K562 (cell line): ENCODE results near the gene ZNF791. TPM values are rescaled to one million over a fixed set of nuclear protein-coding genes. Genes with fewer than 3 reads are reported as not detected.

Source experiments
- CBX5 ChIP-seq: IDR thresholded peaks from 2 replicates; pipeline ENCODE4 v1.6.1; 2014; ENCODE audit warnings: low read depth, borderline replicate concordance
- CEBPB ChIP-seq: fragments of 450-650 bp; IDR thresholded peaks from 2 replicates; pipeline ENCODE4 v1.6.1; 2016; ENCODE audit warnings: missing genetic modification characterization, missing compliant biosample characterization
- FOXK2 ChIP-seq, 2 experiments: fragments of 450-650 bp; IDR thresholded peaks in 1 of 2; conservative IDR thresholded peaks in 1 of 2; 2 replicates each; pipeline ENCODE4 v1.6.1; 2016; ENCODE audit warnings: low read depth in 2 of 2, mild to moderate bottlenecking in 1 of 2
- HDAC3 ChIP-seq: fragments of 450-650 bp; IDR thresholded peaks from 2 replicates; pipeline ENCODE4 v1.6.1; 2018; ENCODE audit warnings: borderline replicate concordance, mild to moderate bottlenecking, moderate library complexity; ENCODE audit not compliant: partially characterized antibody
- HMG20B ChIP-seq: fragments of 250-450 bp; sonication (Bioruptor Pico); IDR thresholded peaks from 2 replicates; pipeline ENCODE4 v1.5.0; 2021; ENCODE audit warnings: mild to moderate bottlenecking
- ID3 ChIP-seq, 2 experiments: fragments of 250-450 bp in 1 of 2; fragments of 450-650 bp in 1 of 2; sonication (Bioruptor Pico) in 1 of 2; IDR thresholded peaks; 2 replicates each; pipeline versions ENCODE4 v1.6.1 to v1.8.0; 2016 to 2021; ENCODE audit warnings: mild to moderate bottlenecking in 2 of 2, moderate library complexity in 2 of 2, missing compliant biosample characterization in 1 of 2, missing genetic modification characterization in 1 of 2
- MEIS2 ChIP-seq: fragments of 450-650 bp; IDR thresholded peaks from 2 replicates; pipeline ENCODE4 v1.6.1; 2014; ENCODE audit warnings: mild to moderate bottlenecking; ENCODE audit not compliant: partially characterized antibody
- NCOA6 ChIP-seq: fragments of 450-650 bp; IDR thresholded peaks from 2 replicates; pipeline ENCODE4 v1.6.1; 2017; ENCODE audit warnings: mild to moderate bottlenecking
- NCOR1 ChIP-seq: fragments of 450-650 bp; IDR thresholded peaks from 2 replicates; pipeline ENCODE4 v1.6.1; 2016; ENCODE audit warnings: mild to moderate bottlenecking, moderate library complexity
- NRF1 ChIP-seq, 2 experiments: fragments of 450-650 bp; IDR thresholded peaks in 1 of 2; conservative IDR thresholded peaks in 1 of 2; 2 replicates each; pipeline ENCODE4 v1.6.1; 2014; ENCODE audit warnings: mild to moderate bottlenecking in 2 of 2
- PCBP2 ChIP-seq: fragments of 200-400 bp; formaldehyde crosslinking; IDR thresholded peaks from 2 replicates; pipeline ENCODE4 v1.6.1; 2018; ENCODE audit warnings: low read length, low read depth, mild to moderate bottlenecking, moderate library complexity; ENCODE audit not compliant: poor library complexity, severe bottlenecking
- PHF8 ChIP-seq: fragments of 200-600 bp; sonication (generic); IDR thresholded peaks from 2 replicates; pipeline ENCODE4 v1.6.1; 2012; ENCODE audit warnings: mixed run types, mild to moderate bottlenecking, inconsistent platforms, low read length, moderate library complexity, borderline replicate concordance
- PPARD ChIP-seq: fragments of 250-450 bp; sonication (Bioruptor Pico); IDR thresholded peaks from 2 replicates; pipeline ENCODE4 v1.8.0; 2022; ENCODE audit warnings: inconsistent platforms, mild to moderate bottlenecking, moderate library complexity
- PRPF4 ChIP-seq: fragments of 200-400 bp; formaldehyde crosslinking; IDR thresholded peaks from one replicate; pipeline ENCODE4 v1.6.1; 2017; ENCODE audit warnings: low read length, low read depth, mild to moderate bottlenecking; ENCODE audit not compliant: insufficient read depth, poor library complexity, severe bottlenecking
- RFX7 ChIP-seq: fragments of 250-450 bp; sonication (Bioruptor Pico); IDR thresholded peaks from 2 replicates; pipeline ENCODE4 v1.5.1; 2021; ENCODE audit warnings: mild to moderate bottlenecking
- STAT6 ChIP-seq: sonication (generic); formaldehyde crosslinking; IDR thresholded peaks from 2 replicates; pipeline ENCODE4 v1.8.1; 2023; ENCODE audit warnings: mild to moderate bottlenecking, missing genetic modification reagents
- TAL1 ChIP-seq: fragments of 450-650 bp; IDR thresholded peaks from 2 replicates; pipeline ENCODE4 v1.6.1; 2016; ENCODE audit warnings: mild to moderate bottlenecking
- THRB ChIP-seq: fragments of 450-650 bp; formaldehyde crosslinking; conservative IDR thresholded peaks from 2 replicates; pipeline ENCODE4 v1.4.0; 2022; ENCODE audit warnings: mild to moderate bottlenecking, missing genetic modification characterization
- ZNF395 ChIP-seq: fragments of 200-800 bp; sonication (Bioruptor generic); IDR thresholded peaks from 2 replicates; pipeline ENCODE4 v1.6.1; 2017; ENCODE audit warnings: missing genetic modification characterization, missing compliant biosample characterization
- ZNF511 ChIP-seq: sonication (generic); formaldehyde crosslinking; IDR thresholded peaks from 2 replicates; pipeline ENCODE4 v1.8.0; 2022; ENCODE audit warnings: mild to moderate bottlenecking, missing genetic modification reagents
- ZNF644 ChIP-seq: fragments of 200-800 bp; sonication (Bioruptor generic); IDR thresholded peaks from 2 replicates; pipeline ENCODE4 v1.6.1; 2016; ENCODE audit warnings: low read depth, missing genetic modification characterization, missing compliant biosample characterization
- polyA plus RNA-seq, 8 experiments: library from polyadenylated mRNA; depleted of rRNA in 4 of 8; stranded (reverse) in 5 of 8; unstranded in 3 of 8; fragments of >200 nt; fragmentation: Nextera tagmentation in 2 of 8; fragmentation: Illumina TruSeq in 1 of 8; extraction: Ambion mirVana in 2 of 8; extraction: Trizol in 1 of 8; gene quantifications; 2 replicates each; pipeline versions ENCODE4 v1.2.1 to v1.2.3, GENCODE V29; 2011 to 2014; ENCODE audit warnings: inconsistent platforms in 1 of 8, missing spikeins in 1 of 8
- total RNA-seq, 7 experiments: library from RNA; depleted of rRNA in 6 of 7; stranded (reverse); fragments of >200 nt in 6 of 7; fragmentation: Illumina TruSeq in 2 of 7; extraction: Trizol in 2 of 7; gene quantifications; 2 replicates each; pipeline versions ENCODE4 v1.2.1 to v1.2.3, GENCODE V29; 2011 to 2021; ENCODE audit warnings: low replicate concordance in 1 of 7

Gene ZNF791
- total and polyA plus RNA-seq, 9 of the 15 experiments (the other 6 are each of a cell fraction or from before 2014, with no cell fraction given), result 7.8 to 22.7 (median 13.1) TPM

- TF ChIP-seq STAT6 (peak; percentile 78; the same call in 1 of the 2 replicates), THRB (CRISPR knock-in tag) (no peak), MEIS2 (peak; percentile 73), RFX7 (no peak), PRPF4 (no peak), PHF8 (peak; percentile 95; the same call in 1 of the 2 replicates), PPARD (CRISPR knock-in tag) (no peak), ZNF511 (CRISPR knock-in tag) (peak; percentile 69), HMG20B (CRISPR knock-in tag) (no peak), ZNF395 (no peak), NCOA6 (peak; percentile 89), FOXK2 (conservative IDR thresholded peaks at IDR 0.05 in 1 of 2, IDR thresholded peaks at IDR 0.05 in 1 of 2; ENCODE audit: low read depth in 2 of 2) (peak; percentile 86 to 89), CBX5 (no peak), TAL1 (no peak), HDAC3 (no peak), ID3 (CRISPR knock-in tag; IDR thresholded peaks at IDR 0.05) (no peak), ID3 (tag; IDR thresholded peaks at IDR 0.05) (no peak), PCBP2 (no peak), ZNF644 (no peak), NRF1 (conservative IDR thresholded peaks at IDR 0.05 in 1 of 2, IDR thresholded peaks at IDR 0.05 in 1 of 2) (peak; percentile 88 to 91), CEBPB (no peak), NCOR1 (no peak; the same call in 1 of the 2 replicates)
Observed at GRCh38 chr19:12610540-12611360, at the start of gene ZNF791, which contains the start of gene ZNF490 (continued).
